ENCODE results near the gene RPP38. TPM values are rescaled to one million over a fixed set of nuclear protein-coding genes. Genes with fewer than 3 reads are reported as not detected.

Gene RPP38
- total and polyA plus RNA-seq, 4 donors: 7.2 to 12.0 (median 8.2) TPM

DNA sequence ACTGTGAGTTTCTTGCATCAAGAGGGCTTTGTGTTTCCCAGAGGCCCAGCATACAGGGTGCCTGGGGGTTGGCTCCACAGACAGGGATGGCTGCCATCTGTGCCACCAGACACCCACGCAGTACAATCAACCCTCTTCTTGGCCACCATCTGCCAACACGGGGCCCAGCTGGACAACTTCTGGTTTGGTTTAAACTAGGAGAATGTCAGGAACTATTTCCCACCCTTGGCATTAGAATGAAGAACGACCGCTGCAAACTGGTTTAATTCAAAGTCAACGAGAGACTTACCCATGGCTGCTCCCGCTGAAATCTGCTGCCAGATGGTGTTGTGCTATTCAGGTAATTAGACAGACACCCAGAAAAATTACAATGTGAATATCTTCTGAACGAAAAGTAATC, 43.5 kb downstream of the RPP38 start:
- H3K27ac ChIP-seq (ENCODE audit: low read depth in 1 of 2, low read length in 2 of 2): no peak overlapping the region
- DNase-seq (ENCODE audit: low spot score): no peak
- 92% methylated on average over 7 of the region's 7 CpGs for WGBS
- H3K4me1 ChIP-seq (ENCODE audit: control insufficient read depth in 4 of 4, insufficient read depth in 4 of 4, low read length in 3 of 4): peaks cover 2 to 5% (median 4%) of the 10 kb centered on the region in 4 donors
- H3K36me3 ChIP-seq (ENCODE audit: control insufficient read depth in 4 of 4, insufficient read depth in 3 of 4, low read depth in 1 of 4, low read length in 3 of 4): peaks cover 2 to 5% (median 3%) of the 10 kb centered on the region in 4 donors
- H3K4me3 ChIP-seq (ENCODE audit: low read depth in 1 of 3, low read length in 3 of 3): no peak overlapping the region
- no peaks in the 10 kb centered on the region for H3K27me3 ChIP-seq (ENCODE audit: control insufficient read depth in 4 of 4, insufficient read depth in 4 of 4, low read length in 3 of 4)
- no peak for TF ChIP-seq HNF4G (IDR thresholded peaks at IDR 0.05)
- TF ChIP-seq, protein P1, sequence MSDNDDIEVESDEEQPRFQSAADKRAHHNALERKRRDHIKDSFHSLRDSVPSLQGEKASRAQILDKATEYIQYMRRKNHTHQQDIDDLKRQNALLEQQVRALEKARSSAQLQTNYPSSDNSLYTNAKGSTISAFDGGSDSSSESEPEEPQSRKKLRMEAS (IDR thresholded peaks at IDR 0.05): no peak
- no peak for TF ChIP-seq FOXA1 (IDR thresholded peaks at IDR 0.05)
- TF ChIP-seq SP1 (IDR thresholded peaks at IDR 0.05): no peak
- no peak for TF ChIP-seq NR2F2 (IDR thresholded peaks at IDR 0.05)
- no peak for TF ChIP-seq RAD21 (IDR thresholded peaks at IDR 0.05)
- TF ChIP-seq EGR1 (IDR thresholded peaks at IDR 0.05; ENCODE audit: low read depth in 2 of 2): no peak
- no peak for TF ChIP-seq TAF1 (conservative IDR thresholded peaks at IDR 0.05)
- TF ChIP-seq GABPA (IDR thresholded peaks at IDR 0.05 in 1 of 2, conservative IDR thresholded peaks at IDR 0.05 in 1 of 2): no peak
- TF ChIP-seq, protein P2, sequence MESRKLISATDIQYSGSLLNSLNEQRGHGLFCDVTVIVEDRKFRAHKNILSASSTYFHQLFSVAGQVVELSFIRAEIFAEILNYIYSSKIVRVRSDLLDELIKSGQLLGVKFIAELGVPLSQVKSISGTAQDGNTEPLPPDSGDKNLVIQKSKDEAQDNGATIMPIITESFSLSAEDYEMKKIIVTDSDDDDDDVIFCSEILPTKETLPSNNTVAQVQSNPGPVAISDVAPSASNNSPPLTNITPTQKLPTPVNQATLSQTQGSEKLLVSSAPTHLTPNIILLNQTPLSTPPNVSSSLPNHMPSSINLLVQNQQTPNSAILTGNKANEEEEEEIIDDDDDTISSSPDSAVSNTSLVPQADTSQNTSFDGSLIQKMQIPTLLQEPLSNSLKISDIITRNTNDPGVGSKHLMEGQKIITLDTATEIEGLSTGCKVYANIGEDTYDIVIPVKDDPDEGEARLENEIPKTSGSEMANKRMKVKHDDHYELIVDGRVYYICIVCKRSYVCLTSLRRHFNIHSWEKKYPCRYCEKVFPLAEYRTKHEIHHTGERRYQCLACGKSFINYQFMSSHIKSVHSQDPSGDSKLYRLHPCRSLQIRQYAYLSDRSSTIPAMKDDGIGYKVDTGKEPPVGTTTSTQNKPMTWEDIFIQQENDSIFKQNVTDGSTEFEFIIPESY (IDR thresholded peaks at IDR 0.05): no peak
- TF ChIP-seq, protein P3, sequence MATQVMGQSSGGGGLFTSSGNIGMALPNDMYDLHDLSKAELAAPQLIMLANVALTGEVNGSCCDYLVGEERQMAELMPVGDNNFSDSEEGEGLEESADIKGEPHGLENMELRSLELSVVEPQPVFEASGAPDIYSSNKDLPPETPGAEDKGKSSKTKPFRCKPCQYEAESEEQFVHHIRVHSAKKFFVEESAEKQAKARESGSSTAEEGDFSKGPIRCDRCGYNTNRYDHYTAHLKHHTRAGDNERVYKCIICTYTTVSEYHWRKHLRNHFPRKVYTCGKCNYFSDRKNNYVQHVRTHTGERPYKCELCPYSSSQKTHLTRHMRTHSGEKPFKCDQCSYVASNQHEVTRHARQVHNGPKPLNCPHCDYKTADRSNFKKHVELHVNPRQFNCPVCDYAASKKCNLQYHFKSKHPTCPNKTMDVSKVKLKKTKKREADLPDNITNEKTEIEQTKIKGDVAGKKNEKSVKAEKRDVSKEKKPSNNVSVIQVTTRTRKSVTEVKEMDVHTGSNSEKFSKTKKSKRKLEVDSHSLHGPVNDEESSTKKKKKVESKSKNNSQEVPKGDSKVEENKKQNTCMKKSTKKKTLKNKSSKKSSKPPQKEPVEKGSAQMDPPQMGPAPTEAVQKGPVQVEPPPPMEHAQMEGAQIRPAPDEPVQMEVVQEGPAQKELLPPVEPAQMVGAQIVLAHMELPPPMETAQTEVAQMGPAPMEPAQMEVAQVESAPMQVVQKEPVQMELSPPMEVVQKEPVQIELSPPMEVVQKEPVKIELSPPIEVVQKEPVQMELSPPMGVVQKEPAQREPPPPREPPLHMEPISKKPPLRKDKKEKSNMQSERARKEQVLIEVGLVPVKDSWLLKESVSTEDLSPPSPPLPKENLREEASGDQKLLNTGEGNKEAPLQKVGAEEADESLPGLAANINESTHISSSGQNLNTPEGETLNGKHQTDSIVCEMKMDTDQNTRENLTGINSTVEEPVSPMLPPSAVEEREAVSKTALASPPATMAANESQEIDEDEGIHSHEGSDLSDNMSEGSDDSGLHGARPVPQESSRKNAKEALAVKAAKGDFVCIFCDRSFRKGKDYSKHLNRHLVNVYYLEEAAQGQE (IDR thresholded peaks at IDR 0.05): no peak
- no peak for TF ChIP-seq HNF4A (conservative IDR thresholded peaks at IDR 0.05)
- TF ChIP-seq YY1 (IDR thresholded peaks at IDR 0.05): no peak
- TF ChIP-seq FOXA2 (IDR thresholded peaks at IDR 0.05): no peak
- TF ChIP-seq, protein P4, sequence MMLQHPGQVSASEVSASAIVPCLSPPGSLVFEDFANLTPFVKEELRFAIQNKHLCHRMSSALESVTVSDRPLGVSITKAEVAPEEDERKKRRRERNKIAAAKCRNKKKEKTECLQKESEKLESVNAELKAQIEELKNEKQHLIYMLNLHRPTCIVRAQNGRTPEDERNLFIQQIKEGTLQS (IDR thresholded peaks at IDR 0.05): no peak
- TF ChIP-seq, protein P5, sequence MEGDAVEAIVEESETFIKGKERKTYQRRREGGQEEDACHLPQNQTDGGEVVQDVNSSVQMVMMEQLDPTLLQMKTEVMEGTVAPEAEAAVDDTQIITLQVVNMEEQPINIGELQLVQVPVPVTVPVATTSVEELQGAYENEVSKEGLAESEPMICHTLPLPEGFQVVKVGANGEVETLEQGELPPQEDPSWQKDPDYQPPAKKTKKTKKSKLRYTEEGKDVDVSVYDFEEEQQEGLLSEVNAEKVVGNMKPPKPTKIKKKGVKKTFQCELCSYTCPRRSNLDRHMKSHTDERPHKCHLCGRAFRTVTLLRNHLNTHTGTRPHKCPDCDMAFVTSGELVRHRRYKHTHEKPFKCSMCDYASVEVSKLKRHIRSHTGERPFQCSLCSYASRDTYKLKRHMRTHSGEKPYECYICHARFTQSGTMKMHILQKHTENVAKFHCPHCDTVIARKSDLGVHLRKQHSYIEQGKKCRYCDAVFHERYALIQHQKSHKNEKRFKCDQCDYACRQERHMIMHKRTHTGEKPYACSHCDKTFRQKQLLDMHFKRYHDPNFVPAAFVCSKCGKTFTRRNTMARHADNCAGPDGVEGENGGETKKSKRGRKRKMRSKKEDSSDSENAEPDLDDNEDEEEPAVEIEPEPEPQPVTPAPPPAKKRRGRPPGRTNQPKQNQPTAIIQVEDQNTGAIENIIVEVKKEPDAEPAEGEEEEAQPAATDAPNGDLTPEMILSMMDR (IDR thresholded peaks at IDR 0.05; ENCODE audit: low read depth, low read length, missing input control): no peak
- no peak for TF ChIP-seq JUND (IDR thresholded peaks at IDR 0.05)
- TF ChIP-seq RXRA (IDR thresholded peaks at IDR 0.05): no peak
- H3K9ac ChIP-seq (ENCODE audit: low read depth in 1 of 2, low read length in 2 of 2): no peak overlapping the region
- no peaks in the 10 kb centered on the region for H3K9me3 ChIP-seq (ENCODE audit: control insufficient read depth in 4 of 4, low read length in 3 of 4)

Measured in liver (tissue), 9 donors.